Caco-2 (cell line): ENCODE measurements around the gene FAM131A. TPM values are rescaled to one million over a fixed set of nuclear protein-coding genes. Genes with fewer than 3 reads are reported as not detected.

ENCODE experiments used
- BruUV-seq: library from RNA; stranded (reverse); fragments of 400-500 nt; replicated peaks from 2 replicates; lab custom pipeline; 2021; lab: Mats Ljungman, UMichigan
- CTCF ChIA-PET: fragments of 300-600 bp; sonication (Branson Sonifier 250); formaldehyde crosslinking; loops from one replicate; lab custom pipeline; 2022; ENCODE audit warnings: antibody characterized with exemption; lab: Charles Lee
- POLR2A ChIA-PET: fragments of 300-600 bp; sonication (Branson Sonifier 250); formaldehyde crosslinking; loops from one replicate; lab custom pipeline; 2022; ENCODE audit warnings: antibody characterized with exemption; lab: Charles Lee
- DNase-seq, 2 experiments: peaks; one replicate each; pipeline versions ENCODE4 v3.0.0 to v3.0.0-alpha.2; 2020 to 2022
- H3K27me3 ChIP-seq: replicated peaks from 2 replicates; pipeline ENCODE4 v1.6.0; 2011; ENCODE audit warnings: low read length; ENCODE audit not compliant: control insufficient read depth, insufficient read depth
- H3K36me3 ChIP-seq: 2 replicates; pipeline ENCODE4 v1.5.1; 2011; ENCODE audit warnings: low read length; ENCODE audit not compliant: control insufficient read depth, insufficient read depth
- H3K4me1 ChIP-seq: fragments of 250-450 bp; sonication (Bioruptor Pico); 2 replicates; pipeline ENCODE4 v1.5.1; 2020; ENCODE audit warnings: mild to moderate bottlenecking
- H3K4me3 ChIP-seq: 2 replicates; pipeline ENCODE4 v1.5.1; 2011; ENCODE audit warnings: low read depth, mild to moderate bottlenecking, control low read depth, low read length
- H3K9me3 ChIP-seq: fragments of 250-450 bp; sonication (Bioruptor Pico); 2 replicates; pipeline ENCODE4 v1.5.1; 2020; ENCODE audit warnings: mild to moderate bottlenecking, moderate library complexity
- H3K27ac Mint-ChIP-seq: one replicate; pipeline ENCODE4 v1.8.0; 2022; ENCODE audit warnings: mixed read lengths; ENCODE audit not compliant: unreplicated experiment
- H3K27me3 Mint-ChIP-seq: one replicate; pipeline ENCODE4 v1.8.0; 2022; ENCODE audit warnings: mixed read lengths; ENCODE audit not compliant: insufficient read depth, unreplicated experiment
- H3K36me3 Mint-ChIP-seq: one replicate; pipeline ENCODE4 v1.8.0; 2022; ENCODE audit warnings: mild to moderate bottlenecking, mixed read lengths; ENCODE audit not compliant: insufficient read depth, unreplicated experiment
- H3K4me1 Mint-ChIP-seq: one replicate; pipeline ENCODE4 v1.8.0; 2022; ENCODE audit warnings: low read depth, mixed read lengths; ENCODE audit not compliant: unreplicated experiment
- H3K4me3 Mint-ChIP-seq: one replicate; pipeline ENCODE4 v1.8.0; 2022; ENCODE audit warnings: mild to moderate bottlenecking, moderate library complexity, mixed read lengths; ENCODE audit not compliant: unreplicated experiment
- H3K9me3 Mint-ChIP-seq: one replicate; pipeline ENCODE4 v1.8.0; 2022; ENCODE audit warnings: mixed read lengths; ENCODE audit not compliant: unreplicated experiment
- intact Hi-C: fragments of 100-400 bp; cut with micrococcal nuclease; formaldehyde crosslinking; loops from one replicate; pipeline ENCODE4 v1.10.0; 2022; ENCODE audit not compliant: unreplicated experiment
- total RNA-seq: library from RNA; stranded (reverse); gene quantifications from 2 replicates; pipeline ENCODE4 v1.2.3, GENCODE V29; 2022
- TF ChIP-seq, protein P1 (sequence below), 2 experiments: fragments of 200-600 bp in 1 of 2; IDR thresholded peaks; 1 replicate in 1 of 2; 2 replicates in 1 of 2; pipeline versions ENCODE4 v1.5.1 to v1.8.0; 2011 to 2022; ENCODE audit warnings: antibody characterized with exemption in 1 of 2, control low read depth in 1 of 2, inconsistent platforms in 1 of 2, low read depth in 1 of 2, low read length in 1 of 2, mild to moderate bottlenecking in 1 of 2, moderate library complexity in 1 of 2; ENCODE audit not compliant: insufficient read depth in 1 of 2, severe bottlenecking in 1 of 2, unreplicated experiment in 1 of 2

The FAM131A gene
- total RNA-seq, 1 experiment from 2014 or later = 6.1 TPM

DNA sequence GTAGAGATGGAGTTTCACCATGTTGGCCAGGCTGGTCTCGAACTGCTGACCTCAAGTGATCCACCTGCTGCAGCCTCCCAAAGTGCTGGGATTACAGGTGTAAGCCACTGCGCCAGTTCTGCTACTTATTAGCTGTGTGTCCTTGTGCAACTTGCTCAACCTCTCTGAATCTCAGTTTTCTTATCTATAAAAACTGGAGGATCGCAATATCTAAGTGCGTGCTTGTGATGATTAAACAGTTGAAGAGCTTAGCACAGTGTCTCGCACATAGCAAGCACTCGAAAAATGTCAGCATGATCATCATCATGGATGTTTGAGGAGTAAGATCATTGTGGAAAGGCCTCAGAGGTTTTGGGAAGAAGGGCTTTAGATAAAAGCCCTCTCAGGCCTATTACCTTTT lies 13.2 kb downstream of the FAM131A start:
- no peaks in the 10 kb centered on the region for H3K9me3 Mint-ChIP-seq
- no peak overlapping the region for H3K4me3 ChIP-seq
- H3K9me3 ChIP-seq = no peaks in the 10 kb centered on the region
- H3K4me3 Mint-ChIP-seq = no peak overlapping the region
- BruUV-seq = no TSS peak
- ChIA-PET POLR2A (interaction anchor here (1.4 kb wide), 1 partner anchor 12 kb away, joined by 7 read pairs; no protein-coding TSS in a partner anchor), CTCF (interaction anchor here (1.6 kb wide), 1 partner anchor 11 kb away, joined by 5 read pairs; the partner anchor contains the start of genes CLCN2 and POLR2H)
- peaks cover 31% of the 10 kb centered on the region for H3K36me3 Mint-ChIP-seq
- H3K27me3 ChIP-seq = no peaks in the 10 kb centered on the region
- TF ChIP-seq, protein P1, sequence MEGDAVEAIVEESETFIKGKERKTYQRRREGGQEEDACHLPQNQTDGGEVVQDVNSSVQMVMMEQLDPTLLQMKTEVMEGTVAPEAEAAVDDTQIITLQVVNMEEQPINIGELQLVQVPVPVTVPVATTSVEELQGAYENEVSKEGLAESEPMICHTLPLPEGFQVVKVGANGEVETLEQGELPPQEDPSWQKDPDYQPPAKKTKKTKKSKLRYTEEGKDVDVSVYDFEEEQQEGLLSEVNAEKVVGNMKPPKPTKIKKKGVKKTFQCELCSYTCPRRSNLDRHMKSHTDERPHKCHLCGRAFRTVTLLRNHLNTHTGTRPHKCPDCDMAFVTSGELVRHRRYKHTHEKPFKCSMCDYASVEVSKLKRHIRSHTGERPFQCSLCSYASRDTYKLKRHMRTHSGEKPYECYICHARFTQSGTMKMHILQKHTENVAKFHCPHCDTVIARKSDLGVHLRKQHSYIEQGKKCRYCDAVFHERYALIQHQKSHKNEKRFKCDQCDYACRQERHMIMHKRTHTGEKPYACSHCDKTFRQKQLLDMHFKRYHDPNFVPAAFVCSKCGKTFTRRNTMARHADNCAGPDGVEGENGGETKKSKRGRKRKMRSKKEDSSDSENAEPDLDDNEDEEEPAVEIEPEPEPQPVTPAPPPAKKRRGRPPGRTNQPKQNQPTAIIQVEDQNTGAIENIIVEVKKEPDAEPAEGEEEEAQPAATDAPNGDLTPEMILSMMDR (IDR thresholded peaks at IDR 0.05; ENCODE audit: insufficient read depth in 1 of 2, low read depth in 1 of 2, low read length in 1 of 2, severe bottlenecking in 1 of 2, unreplicated experiment in 1 of 2) = no peak
- peaks cover 4% of the 10 kb centered on the region for H3K4me1 Mint-ChIP-seq
- H3K27me3 Mint-ChIP-seq = no peaks in the 10 kb centered on the region
- no peak overlapping the region for H3K27ac Mint-ChIP-seq
- no peaks in the 10 kb centered on the region for H3K4me1 ChIP-seq
- intact Hi-C loops = no loop called here
- H3K36me3 ChIP-seq = peaks cover 1% of the 10 kb centered on the region; the same call in 1 of the 2 replicates
- no peak for DNase-seq

DNA sequence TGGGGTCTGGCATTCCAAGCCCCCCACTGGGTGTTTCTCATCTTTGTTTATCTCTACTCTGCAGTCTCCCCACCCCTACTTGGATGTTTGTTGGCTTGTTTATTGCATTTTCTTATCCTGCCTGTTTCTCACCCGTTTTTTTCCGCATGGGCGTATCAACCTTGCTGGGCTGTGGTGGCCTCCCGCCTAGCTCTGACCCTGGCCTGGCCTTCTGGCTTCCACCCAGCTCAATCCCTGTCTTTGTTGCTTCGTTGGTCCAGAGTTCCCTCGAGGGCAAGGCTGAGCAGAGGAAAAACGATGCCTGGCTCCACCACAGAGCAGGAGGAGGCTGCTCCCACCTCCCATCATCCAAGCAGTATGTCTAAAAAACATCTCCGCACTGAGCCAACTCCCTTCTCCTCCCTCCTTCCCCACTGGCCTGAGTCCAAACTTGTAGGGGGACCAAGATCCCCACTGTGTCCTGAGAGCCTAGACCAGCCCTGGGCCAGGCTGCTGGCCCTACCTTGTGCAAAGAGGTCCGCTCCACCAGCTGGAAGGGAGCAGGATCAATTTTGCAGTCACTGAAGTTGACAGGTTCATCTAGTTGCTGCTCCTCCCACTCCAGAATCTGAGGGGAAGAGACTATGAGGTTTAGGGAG lies 14.2 kb downstream of the FAM131A start:
- Histone ChIP-seq H3K4me3 (no peak overlapping the region), H3K36me3 (peaks cover 1% of the 10 kb centered on the region; the same call in 1 of the 2 replicates), H3K9me3 (no peaks in the 10 kb centered on the region), H3K27me3 (no peaks in the 10 kb centered on the region), H3K4me1 (no peaks in the 10 kb centered on the region)
- Mint-ChIP-seq H3K9me3 (no peaks in the 10 kb centered on the region), H3K4me1 (no peaks in the 10 kb centered on the region), H3K36me3 (peaks cover 26% of the 10 kb centered on the region), H3K27me3 (no peaks in the 10 kb centered on the region), H3K27ac (no peak overlapping the region), H3K4me3 (no peak overlapping the region)
- DNase-seq = no peak
- POLR2A ChIA-PET = interaction anchor here (0.6 to 1.4 kb wide), 2 partner anchors 11 to 15 kb away, joined by 5 to 7 read pairs; no protein-coding TSS in a partner anchor
- TF ChIP-seq, protein P1 (IDR thresholded peaks at IDR 0.05; ENCODE audit: insufficient read depth in 1 of 2, low read depth in 1 of 2, low read length in 1 of 2, severe bottlenecking in 1 of 2, unreplicated experiment in 1 of 2) = no peak
- intact Hi-C loops = no loop called here
- CTCF ChIA-PET = interaction anchor here (1.6 kb wide), 1 partner anchor 10 kb away, joined by 5 read pairs; the partner anchor contains the start of genes CLCN2 and POLR2H
- BruUV-seq = no TSS peak

- H3K36me3 ChIP-seq = peaks cover 1% of the 10 kb centered on the region; the same call in 1 of the 2 replicates
- H3K4me1 ChIP-seq = no peaks in the 10 kb centered on the region
- H3K4me3 ChIP-seq = no peak overlapping the region
- no peaks in the 10 kb centered on the region for H3K9me3 Mint-ChIP-seq
- TF ChIP-seq, protein P1 (IDR thresholded peaks at IDR 0.05; ENCODE audit: insufficient read depth in 1 of 2, low read depth in 1 of 2, low read length in 1 of 2, severe bottlenecking in 1 of 2, unreplicated experiment in 1 of 2) = no peak
- no TSS peak for BruUV-seq
- H3K9me3 ChIP-seq = no peaks in the 10 kb centered on the region
- ChIA-PET CTCF (interaction anchor here (1.6 kb wide), 1 partner anchor 10 kb away, joined by 5 read pairs; the partner anchor contains the start of genes CLCN2 and POLR2H), POLR2A (no interaction called here)
- H3K27ac Mint-ChIP-seq = no peak overlapping the region
- H3K27me3 ChIP-seq = no peaks in the 10 kb centered on the region
- H3K4me1 Mint-ChIP-seq = no peaks in the 10 kb centered on the region
- H3K36me3 Mint-ChIP-seq = peaks cover 26% of the 10 kb centered on the region
- no peaks in the 10 kb centered on the region for H3K27me3 Mint-ChIP-seq
- DNase-seq = no peak
- intact Hi-C loops = no loop called here
- no peak overlapping the region for H3K4me3 Mint-ChIP-seq
Observed at GRCh38 chr3:184352149-184352785, 14.9 kb downstream of the FAM131A start.
